Stomach (tissue), 4 donors: ENCODE measurements around the gene HPS1.

Experiments used
- EP300 ChIP-seq: sonication (generic); formaldehyde crosslinking; IDR thresholded peaks from one replicate; pipeline ENCODE4 v1.6.1; 2017; ENCODE audit warnings: antibody characterized with exemption
- POLR2A ChIP-seq, 4 donors: fragments of 450-650 bp; IDR thresholded peaks; one replicate each; pipeline ENCODE4 v1.6.1; 2016; ENCODE audit warnings: antibody characterized with exemption in 4 of 4, control low read depth in 2 of 4, mild to moderate bottlenecking in 1 of 4, moderate library complexity in 1 of 4
- POLR2AphosphoS5 ChIP-seq, 3 donors: sonication (generic); formaldehyde crosslinking; IDR thresholded peaks; one replicate each; pipeline ENCODE4 v1.6.1; 2016; ENCODE audit warnings: antibody characterized with exemption in 3 of 3
- TF ChIP-seq, protein P1 (sequence below), 7 experiments: fragments of 450-650 bp in 4 of 7; fragments of 200-600 bp in 3 of 7; sonication (generic) in 3 of 7; IDR thresholded peaks; one replicate each; pipeline ENCODE4 v1.5.1; 2016 to 2019; ENCODE audit warnings: antibody characterized with exemption in 7 of 7, control low read depth in 2 of 7, mild to moderate bottlenecking in 1 of 7

DNA sequence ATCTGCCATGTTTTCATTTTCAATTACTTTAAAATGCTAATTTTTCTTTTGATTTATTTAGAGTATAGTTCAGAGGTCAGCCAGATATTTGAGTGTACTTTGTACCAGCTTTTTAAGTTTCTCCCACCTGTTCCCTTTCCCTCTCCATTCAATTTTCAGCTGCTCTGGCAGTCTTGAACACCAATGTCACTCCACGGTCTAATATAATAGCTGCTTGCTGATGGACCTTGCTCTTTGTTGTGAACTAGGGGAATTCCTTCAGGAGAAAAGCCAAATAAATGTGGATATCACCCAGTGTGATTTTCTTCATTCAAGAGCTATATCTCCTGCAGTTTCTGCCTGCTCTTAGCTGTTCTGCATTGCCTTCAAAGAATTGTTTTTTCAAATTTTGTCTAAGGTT lies 3.9 kb upstream of the HPS1 start:
- TF ChIP-seq, protein P1, sequence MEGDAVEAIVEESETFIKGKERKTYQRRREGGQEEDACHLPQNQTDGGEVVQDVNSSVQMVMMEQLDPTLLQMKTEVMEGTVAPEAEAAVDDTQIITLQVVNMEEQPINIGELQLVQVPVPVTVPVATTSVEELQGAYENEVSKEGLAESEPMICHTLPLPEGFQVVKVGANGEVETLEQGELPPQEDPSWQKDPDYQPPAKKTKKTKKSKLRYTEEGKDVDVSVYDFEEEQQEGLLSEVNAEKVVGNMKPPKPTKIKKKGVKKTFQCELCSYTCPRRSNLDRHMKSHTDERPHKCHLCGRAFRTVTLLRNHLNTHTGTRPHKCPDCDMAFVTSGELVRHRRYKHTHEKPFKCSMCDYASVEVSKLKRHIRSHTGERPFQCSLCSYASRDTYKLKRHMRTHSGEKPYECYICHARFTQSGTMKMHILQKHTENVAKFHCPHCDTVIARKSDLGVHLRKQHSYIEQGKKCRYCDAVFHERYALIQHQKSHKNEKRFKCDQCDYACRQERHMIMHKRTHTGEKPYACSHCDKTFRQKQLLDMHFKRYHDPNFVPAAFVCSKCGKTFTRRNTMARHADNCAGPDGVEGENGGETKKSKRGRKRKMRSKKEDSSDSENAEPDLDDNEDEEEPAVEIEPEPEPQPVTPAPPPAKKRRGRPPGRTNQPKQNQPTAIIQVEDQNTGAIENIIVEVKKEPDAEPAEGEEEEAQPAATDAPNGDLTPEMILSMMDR (IDR thresholded peaks at IDR 0.05) = no peak
- TF ChIP-seq EP300 = no peak
- TF ChIP-seq POLR2A (IDR thresholded peaks at IDR 0.05) = no peak
- TF ChIP-seq POLR2AphosphoS5 (IDR thresholded peaks at IDR 0.05) = no peak
